HL-60 (cell line): ENCODE results near the gene EYA3.
A peak's percentile ranks its signal among the peaks of the same experiment; 100 is the strongest.

Source experiments
- DNase-seq, 2 experiments: peaks; one replicate each; pipeline ENCODE4 v3.0.0-alpha.2; 2010 to 2020; ENCODE audit warnings: low read depth in 1 of 2, low spot score in 1 of 2
- H3K27ac ChIP-seq: fragments of 250-450 bp; sonication (Bioruptor Pico); replicated peaks from 2 replicates; pipeline ENCODE4 v1.5.1; 2020; ENCODE audit warnings: mild to moderate bottlenecking, moderate library complexity
- H3K27me3 ChIP-seq: fragments of 250-450 bp; sonication (Bioruptor Pico); 2 replicates; pipeline ENCODE4 v1.5.1; 2021; ENCODE audit warnings: mild to moderate bottlenecking, moderate library complexity; ENCODE audit not compliant: insufficient read depth, poor library complexity, severe bottlenecking
- H3K4me3 ChIP-seq: replicated peaks from 2 replicates; pipeline ENCODE4 v1.5.1; 2011; ENCODE audit warnings: mild to moderate bottlenecking, control low read depth, low read length; ENCODE audit not compliant: insufficient read depth
- CTCF ChIP-seq: IDR thresholded peaks from one replicate; pipeline ENCODE4 v1.5.1; 2011; ENCODE audit warnings: low read length, control low read depth, inconsistent platforms; ENCODE audit not compliant: insufficient read depth
- GABPA ChIP-seq: IDR thresholded peaks from 2 replicates; pipeline ENCODE4 v1.6.1; 2012; ENCODE audit warnings: low read depth
- POLR2AphosphoS5 ChIP-seq: IDR thresholded peaks from 2 replicates; pipeline ENCODE4 v1.6.1; 2012; ENCODE audit warnings: low read depth
- REST ChIP-seq: IDR thresholded peaks from 2 replicates; pipeline ENCODE4 v1.6.1; 2012; ENCODE audit warnings: low read depth; ENCODE audit not compliant: insufficient replicate concordance
- SPI1 ChIP-seq: IDR thresholded peaks from 2 replicates; pipeline ENCODE4 v1.6.1; 2012; ENCODE audit warnings: low read depth, mild to moderate bottlenecking, borderline replicate concordance

The EYA3 gene

GRCh38 chr1:28135371-28136168, 47.2 kb upstream of the EYA3 start:
- Histone ChIP-seq H3K27me3 (no peaks in the 10 kb centered on the region), H3K27ac (peak overlapping the region; percentile 83), H3K4me3 (peak overlapping the region; percentile 21)
- peak; percentile 53 to 64 for DNase-seq
- TF ChIP-seq GABPA, result no peak
- no peak for TF ChIP-seq POLR2AphosphoS5
- no peak for TF ChIP-seq CTCF
- peak; percentile 70; the same call in 1 of the 2 replicates for TF ChIP-seq SPI1
- TF ChIP-seq REST, result no peak

DNA sequence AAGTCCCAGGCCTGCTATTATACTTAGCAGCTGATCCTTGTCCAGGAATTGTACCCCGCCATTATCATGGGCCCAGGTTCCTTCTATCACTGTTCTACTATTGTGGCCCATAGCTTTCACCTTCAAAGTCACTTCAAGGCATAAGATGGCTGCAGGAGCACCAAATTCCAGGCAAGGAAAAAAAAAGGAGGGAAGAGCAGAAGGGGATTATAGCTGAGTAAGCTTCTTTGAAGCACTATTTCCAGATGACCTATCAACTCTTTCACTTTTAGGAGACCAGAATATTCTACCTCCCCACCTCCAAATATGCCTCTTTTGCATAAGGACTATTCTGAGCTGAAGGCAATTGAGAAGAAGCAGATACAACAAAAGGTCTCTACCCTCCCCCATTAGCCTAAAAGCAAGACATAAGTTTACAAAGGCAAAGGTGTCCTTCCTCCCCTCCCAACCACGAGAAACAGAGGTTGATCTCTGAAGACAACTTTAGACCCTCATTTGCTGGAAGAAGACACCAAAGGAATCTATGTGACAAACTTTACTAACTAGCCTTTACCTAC, 46.3 kb upstream of the EYA3 start:
- no peaks in the 10 kb centered on the region for H3K27me3 ChIP-seq
- peak overlapping the region; percentile 83 for H3K27ac ChIP-seq
- H3K4me3 ChIP-seq, result no peak overlapping the region
- no peak for DNase-seq
- no peak for TF ChIP-seq CTCF
- TF ChIP-seq GABPA, result no peak
- TF ChIP-seq POLR2AphosphoS5, result no peak
- TF ChIP-seq SPI1, result no peak
- TF ChIP-seq REST, result no peak

- no peaks in the 10 kb centered on the region for H3K27me3 ChIP-seq
- H3K27ac ChIP-seq, result peak overlapping the region; percentile 55
- TF ChIP-seq SPI1 (peak; percentile 54; the same call in 1 of the 2 replicates), GABPA (no peak)
- peak in 1 of 2 experiments; percentile 43 for DNase-seq
- no peak overlapping the region for H3K4me3 ChIP-seq
Measured at GRCh38 chr1:28132171-28133167, 44.1 kb upstream of the EYA3 start.
